Measurements from ENCODE around the gene SLC35F3. TPM values are rescaled to one million over a fixed set of nuclear protein-coding genes. Genes with fewer than 3 reads are reported as not detected.

Gene SLC35F3
- total RNA-seq, 1 donor from 2014 or later, result 0.52 TPM

DNA sequence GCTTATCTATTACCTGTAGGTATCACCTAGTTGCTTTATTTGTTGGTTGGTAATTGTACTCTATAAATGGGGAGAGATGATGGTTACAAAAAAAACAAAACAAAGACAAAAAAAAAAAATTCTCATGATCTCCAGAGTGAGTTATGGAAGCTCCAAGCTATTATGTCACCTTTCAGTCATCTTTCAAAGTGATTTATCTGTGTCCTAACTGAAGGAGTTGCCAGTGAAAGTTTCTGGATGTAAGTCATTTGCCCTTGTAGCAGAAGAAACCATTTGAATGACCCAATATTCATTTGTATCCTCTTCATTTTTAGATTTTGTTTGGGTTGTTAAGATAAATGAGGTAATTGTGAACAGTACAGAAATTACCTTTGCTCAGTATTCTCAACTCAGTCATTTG, 3.6 kb downstream of the SLC35F3 start:
- no peaks in the 10 kb centered on the region for H3K4me1 ChIP-seq (ENCODE audit: control insufficient read depth in 3 of 3, insufficient read depth in 3 of 3, low read length in 3 of 3)
- H3K9ac ChIP-seq (ENCODE audit: low read depth in 1 of 3, low read length in 3 of 3), result no peak overlapping the region
- H3K4me3 ChIP-seq (ENCODE audit: low read length in 3 of 3), result no peak overlapping the region
- no peak overlapping the region for H3K27ac ChIP-seq (ENCODE audit: low read depth, low read length)
- H3K36me3 ChIP-seq (ENCODE audit: control insufficient read depth in 3 of 3, insufficient read depth in 3 of 3, low read length in 3 of 3), result no peaks in the 10 kb centered on the region
- H3K9me3 ChIP-seq (ENCODE audit: control insufficient read depth in 3 of 3, low read length in 3 of 3), result no peaks in the 10 kb centered on the region
- peaks cover 12 to 14% (median 13%) of the 10 kb centered on the region in 3 donors for H3K27me3 ChIP-seq (ENCODE audit: control insufficient read depth in 3 of 3, insufficient read depth in 3 of 3, low read length in 3 of 3)

DNA sequence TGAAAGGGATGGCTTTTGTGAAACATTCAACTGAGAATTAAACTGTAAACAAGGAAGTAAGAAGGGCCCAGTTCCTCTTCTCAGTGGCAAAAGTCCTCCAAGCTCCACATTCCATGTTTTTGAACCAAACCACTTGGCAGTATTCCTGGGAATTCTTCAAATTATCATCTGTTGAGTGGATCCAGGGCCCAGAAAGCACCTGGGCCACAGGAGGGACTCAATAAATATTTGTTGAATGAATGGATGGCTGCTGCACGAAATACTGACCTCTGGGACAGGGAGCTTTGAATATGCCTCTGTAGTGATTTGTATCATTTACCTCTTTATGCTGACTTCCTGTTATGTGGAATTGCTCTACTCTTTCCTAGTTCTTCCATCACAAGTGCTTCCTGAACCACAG, 4.7 kb downstream of the SLC35F3 start:
- peaks cover 12 to 14% (median 13%) of the 10 kb centered on the region in 3 donors for H3K27me3 ChIP-seq (ENCODE audit: control insufficient read depth in 3 of 3, insufficient read depth in 3 of 3, low read length in 3 of 3)

DNA sequence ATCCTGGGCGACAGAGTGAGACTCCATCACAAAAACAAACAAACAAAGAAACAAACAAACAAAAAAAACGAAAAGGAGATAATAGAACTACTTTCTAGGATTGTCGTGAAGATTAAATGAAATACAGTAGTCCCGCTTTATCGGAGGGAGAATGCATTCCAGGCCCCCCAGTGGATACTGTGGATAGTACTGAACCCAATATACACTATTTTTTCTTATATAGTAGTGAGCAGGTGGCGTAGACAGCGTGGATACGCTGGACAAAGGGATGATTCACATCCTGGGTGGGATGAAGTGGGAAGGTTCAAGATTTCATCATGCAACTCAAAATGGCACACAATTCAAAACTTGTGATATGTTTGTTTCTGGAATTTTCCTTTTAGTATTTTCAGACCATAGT, 8.0 kb downstream of the SLC35F3 start:
- Histone ChIP-seq H3K9me3 (ENCODE audit: control insufficient read depth in 3 of 3, low read length in 3 of 3) (no peaks in the 10 kb centered on the region), H3K27ac (ENCODE audit: low read depth, low read length) (no peak overlapping the region), H3K4me1 (ENCODE audit: control insufficient read depth in 3 of 3, insufficient read depth in 3 of 3, low read length in 3 of 3) (no peaks in the 10 kb centered on the region), H3K27me3 (ENCODE audit: control insufficient read depth in 3 of 3, insufficient read depth in 3 of 3, low read length in 3 of 3) (no peaks in the 10 kb centered on the region), H3K4me3 (ENCODE audit: low read length in 3 of 3) (no peak overlapping the region), H3K9ac (ENCODE audit: low read depth in 1 of 3, low read length in 3 of 3) (no peak overlapping the region), H3K36me3 (ENCODE audit: control insufficient read depth in 3 of 3, insufficient read depth in 3 of 3, low read length in 3 of 3) (no peaks in the 10 kb centered on the region)

More for the DNA sequence above, 4.7 kb downstream of the SLC35F3 start:
- H3K36me3 ChIP-seq (ENCODE audit: control insufficient read depth in 3 of 3, insufficient read depth in 3 of 3, low read length in 3 of 3), result no peaks in the 10 kb centered on the region
- no peaks in the 10 kb centered on the region for H3K4me1 ChIP-seq (ENCODE audit: control insufficient read depth in 3 of 3, insufficient read depth in 3 of 3, low read length in 3 of 3)
- no peak overlapping the region for H3K9ac ChIP-seq (ENCODE audit: low read depth in 1 of 3, low read length in 3 of 3)
- no peaks in the 10 kb centered on the region for H3K9me3 ChIP-seq (ENCODE audit: control insufficient read depth in 3 of 3, low read length in 3 of 3)
- H3K27ac ChIP-seq (ENCODE audit: low read depth, low read length), result no peak overlapping the region
- no peak overlapping the region for H3K4me3 ChIP-seq (ENCODE audit: low read length in 3 of 3)

DNA sequence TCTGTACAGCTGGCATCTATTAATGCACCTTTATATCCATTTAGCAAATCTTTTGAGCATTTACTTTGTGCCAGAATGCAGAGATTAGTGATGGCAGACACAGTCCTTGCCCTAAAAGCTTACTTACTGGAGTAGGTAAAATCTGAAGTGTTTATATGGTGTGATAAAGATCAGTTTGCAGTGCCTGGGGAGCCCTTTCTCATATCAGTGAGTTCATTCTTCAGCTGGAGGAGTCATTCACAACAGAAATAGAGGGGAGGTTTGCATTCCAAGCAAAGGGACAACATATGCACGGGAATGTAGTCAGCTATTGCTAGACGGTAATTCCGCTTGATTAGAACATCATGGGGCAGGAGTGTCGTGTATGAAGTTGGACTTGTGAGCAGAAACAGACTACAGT, 8.4 kb downstream of the SLC35F3 start:
- H3K4me1 ChIP-seq (ENCODE audit: control insufficient read depth in 3 of 3, insufficient read depth in 3 of 3, low read length in 3 of 3), result no peaks in the 10 kb centered on the region
- no peaks in the 10 kb centered on the region for H3K9me3 ChIP-seq (ENCODE audit: control insufficient read depth in 3 of 3, low read length in 3 of 3)
- no peaks in the 10 kb centered on the region for H3K36me3 ChIP-seq (ENCODE audit: control insufficient read depth in 3 of 3, insufficient read depth in 3 of 3, low read length in 3 of 3)
- no peaks in the 10 kb centered on the region for H3K27me3 ChIP-seq (ENCODE audit: control insufficient read depth in 3 of 3, insufficient read depth in 3 of 3, low read length in 3 of 3)
- no peak overlapping the region for H3K27ac ChIP-seq (ENCODE audit: low read depth, low read length)
- H3K4me3 ChIP-seq (ENCODE audit: low read length in 3 of 3), result no peak overlapping the region
- no peak overlapping the region for H3K9ac ChIP-seq (ENCODE audit: low read depth in 1 of 3, low read length in 3 of 3)

DNA sequence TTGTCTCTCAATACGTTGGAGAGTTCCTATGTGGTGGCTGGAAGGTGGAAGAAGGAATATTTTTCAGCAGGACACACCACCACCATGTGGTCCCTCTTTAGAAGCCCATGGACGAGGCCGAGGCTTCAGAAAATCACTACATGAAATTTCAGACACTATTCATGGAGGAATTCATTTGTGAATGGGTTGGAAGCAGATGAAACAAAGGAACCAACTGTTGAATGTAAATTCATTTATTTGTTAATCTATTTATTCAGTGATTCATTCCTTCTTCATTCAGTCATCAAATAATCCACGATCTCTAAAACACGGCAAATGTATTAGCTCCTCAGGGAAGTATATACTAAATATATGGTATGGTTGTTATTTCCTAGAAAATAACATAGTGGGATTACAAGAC, 12.2 kb downstream of the SLC35F3 start:
- no peaks in the 10 kb centered on the region for H3K27me3 ChIP-seq (ENCODE audit: control insufficient read depth in 3 of 3, insufficient read depth in 3 of 3, low read length in 3 of 3)
- no peak overlapping the region for H3K4me3 ChIP-seq (ENCODE audit: low read length in 3 of 3)
- no peaks in the 10 kb centered on the region for H3K36me3 ChIP-seq (ENCODE audit: control insufficient read depth in 3 of 3, insufficient read depth in 3 of 3, low read length in 3 of 3)
- no peak overlapping the region for H3K9ac ChIP-seq (ENCODE audit: low read depth in 1 of 3, low read length in 3 of 3)
- H3K27ac ChIP-seq (ENCODE audit: low read depth, low read length), result no peak overlapping the region
- H3K9me3 ChIP-seq (ENCODE audit: control insufficient read depth in 3 of 3, low read length in 3 of 3), result no peaks in the 10 kb centered on the region
- H3K4me1 ChIP-seq (ENCODE audit: control insufficient read depth in 3 of 3, insufficient read depth in 3 of 3, low read length in 3 of 3), result no peaks in the 10 kb centered on the region

DNA sequence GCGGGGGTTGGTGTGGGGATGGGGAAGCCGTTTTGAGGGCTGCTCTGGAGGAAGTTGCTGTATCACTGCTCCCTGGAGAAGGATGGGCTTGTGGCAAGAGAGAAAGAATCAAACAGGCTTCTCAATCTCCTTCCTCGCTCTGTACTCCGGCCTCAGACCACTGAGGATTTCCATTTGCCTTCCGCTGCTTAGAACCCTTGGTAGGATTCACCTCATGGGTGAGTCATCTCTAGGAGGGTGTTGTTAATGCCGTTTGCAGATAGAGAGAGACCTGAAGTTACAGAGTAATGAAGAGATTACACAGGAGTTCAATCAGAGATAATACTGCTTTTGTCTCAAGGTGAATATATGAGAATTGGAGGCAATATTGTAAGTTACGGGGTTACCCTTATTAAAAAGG, 15.3 kb downstream of the SLC35F3 start:
- H3K27me3 ChIP-seq (ENCODE audit: control insufficient read depth in 3 of 3, insufficient read depth in 3 of 3, low read length in 3 of 3), result no peaks in the 10 kb centered on the region
- H3K36me3 ChIP-seq (ENCODE audit: control insufficient read depth in 3 of 3, insufficient read depth in 3 of 3, low read length in 3 of 3), result no peaks in the 10 kb centered on the region
- H3K9me3 ChIP-seq (ENCODE audit: control insufficient read depth in 3 of 3, low read length in 3 of 3), result no peaks in the 10 kb centered on the region
- H3K9ac ChIP-seq (ENCODE audit: low read depth in 1 of 3, low read length in 3 of 3), result no peak overlapping the region
- no peak overlapping the region for H3K4me3 ChIP-seq (ENCODE audit: low read length in 3 of 3)
- H3K4me1 ChIP-seq (ENCODE audit: control insufficient read depth in 3 of 3, insufficient read depth in 3 of 3, low read length in 3 of 3), result no peaks in the 10 kb centered on the region
- H3K27ac ChIP-seq (ENCODE audit: low read depth, low read length), result no peak overlapping the region

DNA sequence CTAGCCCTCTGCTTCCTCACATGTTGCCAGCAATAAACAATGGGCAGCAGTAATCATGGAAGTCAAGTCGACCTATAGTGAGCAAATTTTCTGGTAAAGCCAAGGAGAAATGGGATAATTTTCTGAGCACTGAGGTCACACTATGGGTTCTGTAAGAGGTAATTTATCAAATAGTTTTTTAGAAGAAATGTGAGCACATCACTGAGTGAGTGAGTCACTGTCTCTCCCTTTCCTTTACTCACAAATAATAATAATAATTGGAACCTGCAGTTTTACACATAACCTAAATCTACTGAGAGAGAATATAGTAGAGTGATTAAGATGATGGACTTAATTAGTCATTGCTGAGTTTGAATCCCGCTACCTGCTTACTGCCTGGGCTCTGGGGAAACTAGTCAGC, 23.6 kb downstream of the SLC35F3 start:
- H3K9ac ChIP-seq (ENCODE audit: low read depth in 1 of 3, low read length in 3 of 3), result no peak overlapping the region
- no peak overlapping the region for H3K27ac ChIP-seq (ENCODE audit: low read depth, low read length)
- no peaks in the 10 kb centered on the region for H3K27me3 ChIP-seq (ENCODE audit: control insufficient read depth in 3 of 3, insufficient read depth in 3 of 3, low read length in 3 of 3)
- H3K36me3 ChIP-seq (ENCODE audit: control insufficient read depth in 3 of 3, insufficient read depth in 3 of 3, low read length in 3 of 3), result no peaks in the 10 kb centered on the region
- no peaks in the 10 kb centered on the region for H3K4me1 ChIP-seq (ENCODE audit: control insufficient read depth in 3 of 3, insufficient read depth in 3 of 3, low read length in 3 of 3)
- H3K9me3 ChIP-seq (ENCODE audit: control insufficient read depth in 3 of 3, low read length in 3 of 3), result no peaks in the 10 kb centered on the region
- H3K4me3 ChIP-seq (ENCODE audit: low read length in 3 of 3), result no peak overlapping the region

DNA sequence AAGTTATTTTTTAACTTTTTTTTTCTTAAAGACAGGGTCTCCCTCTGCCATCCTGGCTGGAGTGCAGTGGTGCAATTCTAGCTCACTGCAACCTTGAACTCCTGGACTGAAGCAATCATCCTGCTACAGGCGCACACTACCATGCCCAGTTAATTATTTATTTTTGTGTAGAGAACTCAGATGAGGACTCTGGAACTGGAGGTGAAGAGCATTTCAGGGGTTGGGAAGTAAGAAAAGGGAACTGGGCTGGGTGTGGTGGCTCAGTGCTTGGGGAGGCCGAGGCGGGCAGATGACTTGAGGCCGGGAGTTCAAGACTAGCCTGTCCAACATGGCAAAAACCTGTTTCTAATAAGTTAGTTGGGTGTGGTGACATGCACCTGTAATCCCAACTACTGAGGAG, 28.9 kb downstream of the SLC35F3 start:
- no peak overlapping the region for H3K4me3 ChIP-seq (ENCODE audit: low read length in 3 of 3)
- no peak overlapping the region for H3K27ac ChIP-seq (ENCODE audit: low read depth, low read length)
- no peaks in the 10 kb centered on the region for H3K36me3 ChIP-seq (ENCODE audit: control insufficient read depth in 3 of 3, insufficient read depth in 3 of 3, low read length in 3 of 3)
- no peaks in the 10 kb centered on the region for H3K9me3 ChIP-seq (ENCODE audit: control insufficient read depth in 3 of 3, low read length in 3 of 3)
- H3K4me1 ChIP-seq (ENCODE audit: control insufficient read depth in 3 of 3, insufficient read depth in 3 of 3, low read length in 3 of 3), result no peaks in the 10 kb centered on the region
- no peak overlapping the region for H3K9ac ChIP-seq (ENCODE audit: low read depth in 1 of 3, low read length in 3 of 3)
- no peaks in the 10 kb centered on the region for H3K27me3 ChIP-seq (ENCODE audit: control insufficient read depth in 3 of 3, insufficient read depth in 3 of 3, low read length in 3 of 3)

DNA sequence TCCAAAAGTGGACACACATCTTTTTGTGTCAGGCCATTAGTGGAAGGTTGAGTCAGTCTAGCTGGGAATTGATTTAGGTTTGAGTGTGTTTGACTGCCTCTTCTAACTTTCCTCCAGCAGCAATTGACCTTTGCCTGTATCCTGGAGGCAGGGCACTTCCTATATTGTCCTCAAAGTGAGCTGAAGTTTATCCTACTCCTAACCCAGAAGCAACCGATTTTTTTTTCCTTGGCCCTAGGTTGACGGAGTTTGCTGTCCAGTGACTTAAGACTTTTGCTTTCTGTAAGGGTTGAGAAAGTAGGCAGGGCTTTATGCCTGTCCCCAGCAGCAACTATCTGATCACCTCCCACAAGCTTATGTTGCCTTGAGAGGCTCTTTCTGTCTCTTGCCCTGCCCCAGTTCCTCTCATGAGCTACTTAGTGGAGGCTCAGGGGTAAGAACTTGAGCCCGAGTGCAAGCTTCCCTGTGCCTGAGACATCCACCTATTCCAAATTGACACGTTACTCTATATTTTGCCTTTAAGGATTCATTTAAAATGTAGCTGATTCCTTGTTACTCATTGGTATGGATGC, 30.9 kb downstream of the SLC35F3 start:
- no peaks in the 10 kb centered on the region for H3K9me3 ChIP-seq (ENCODE audit: control insufficient read depth in 3 of 3, low read length in 3 of 3)
- no peak overlapping the region for H3K9ac ChIP-seq (ENCODE audit: low read depth in 1 of 3, low read length in 3 of 3)
- no peak overlapping the region for H3K27ac ChIP-seq (ENCODE audit: low read depth, low read length)
- no peaks in the 10 kb centered on the region for H3K36me3 ChIP-seq (ENCODE audit: control insufficient read depth in 3 of 3, insufficient read depth in 3 of 3, low read length in 3 of 3)
- H3K4me1 ChIP-seq (ENCODE audit: control insufficient read depth in 3 of 3, insufficient read depth in 3 of 3, low read length in 3 of 3), result no peaks in the 10 kb centered on the region
- H3K27me3 ChIP-seq (ENCODE audit: control insufficient read depth in 3 of 3, insufficient read depth in 3 of 3, low read length in 3 of 3), result no peaks in the 10 kb centered on the region
- no peak overlapping the region for H3K4me3 ChIP-seq (ENCODE audit: low read length in 3 of 3)

DNA sequence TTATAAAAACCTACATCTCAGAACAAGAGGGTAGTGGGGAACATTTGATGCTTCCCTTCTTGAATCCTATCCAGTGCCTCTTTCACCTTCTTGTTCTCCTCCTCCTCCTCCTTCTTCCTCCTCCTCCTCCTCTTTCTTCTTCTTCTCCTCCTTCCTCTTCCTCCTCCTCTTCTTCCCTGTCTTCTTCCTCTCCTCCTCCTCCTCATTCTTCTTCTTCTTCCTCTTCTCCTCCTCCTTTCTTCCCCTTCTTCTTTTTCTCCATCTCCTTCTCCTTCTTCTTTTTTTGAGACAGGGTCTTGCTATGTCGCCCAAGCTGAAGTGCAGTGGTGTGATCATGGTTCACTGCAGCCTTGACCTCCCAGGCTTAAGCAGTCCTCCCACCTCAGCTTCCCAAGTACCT, 31.9 kb downstream of the SLC35F3 start:
- no peaks in the 10 kb centered on the region for H3K36me3 ChIP-seq (ENCODE audit: control insufficient read depth in 3 of 3, insufficient read depth in 3 of 3, low read length in 3 of 3)
- no peaks in the 10 kb centered on the region for H3K4me1 ChIP-seq (ENCODE audit: control insufficient read depth in 3 of 3, insufficient read depth in 3 of 3, low read length in 3 of 3)
- H3K4me3 ChIP-seq (ENCODE audit: low read length in 3 of 3), result no peak overlapping the region
- no peak overlapping the region for H3K9ac ChIP-seq (ENCODE audit: low read depth in 1 of 3, low read length in 3 of 3)
- no peaks in the 10 kb centered on the region for H3K27me3 ChIP-seq (ENCODE audit: control insufficient read depth in 3 of 3, insufficient read depth in 3 of 3, low read length in 3 of 3)
- H3K27ac ChIP-seq (ENCODE audit: low read depth, low read length), result no peak overlapping the region
- H3K9me3 ChIP-seq (ENCODE audit: control insufficient read depth in 3 of 3, low read length in 3 of 3), result no peaks in the 10 kb centered on the region

DNA sequence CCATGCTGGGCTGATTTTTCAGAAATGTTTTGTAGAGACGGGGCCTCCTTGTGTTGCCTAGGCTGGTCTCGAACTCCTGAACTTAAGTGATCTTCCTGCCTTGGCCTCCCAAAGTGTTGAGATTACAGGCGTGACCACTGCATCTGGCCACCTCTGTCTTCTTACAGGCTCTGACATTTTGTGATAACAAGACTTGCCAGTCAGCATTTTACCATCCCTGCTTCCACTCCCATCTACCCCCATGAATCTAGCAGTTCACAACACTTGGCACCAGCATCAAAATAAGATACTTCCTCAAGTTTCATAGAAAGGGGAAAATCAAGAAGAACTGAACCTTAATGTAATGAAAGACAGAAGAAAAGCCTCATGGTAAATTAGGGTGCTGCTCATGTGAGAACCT, 32.4 kb downstream of the SLC35F3 start:
- Histone ChIP-seq H3K4me1 (ENCODE audit: control insufficient read depth in 3 of 3, insufficient read depth in 3 of 3, low read length in 3 of 3) (no peaks in the 10 kb centered on the region), H3K9me3 (ENCODE audit: control insufficient read depth in 3 of 3, low read length in 3 of 3) (no peaks in the 10 kb centered on the region)

More for the DNA sequence above, 32.4 kb downstream of the SLC35F3 start:
- Histone ChIP-seq H3K36me3 (ENCODE audit: control insufficient read depth in 3 of 3, insufficient read depth in 3 of 3, low read length in 3 of 3) (no peaks in the 10 kb centered on the region), H3K4me3 (ENCODE audit: low read length in 3 of 3) (no peak overlapping the region), H3K9ac (ENCODE audit: low read depth in 1 of 3, low read length in 3 of 3) (no peak overlapping the region), H3K27ac (ENCODE audit: low read depth, low read length) (no peak overlapping the region), H3K27me3 (ENCODE audit: control insufficient read depth in 3 of 3, insufficient read depth in 3 of 3, low read length in 3 of 3) (no peaks in the 10 kb centered on the region)
